ENCODE data around the gene ASB8.
"Not testable (repeated sequence)": the region's sequence is repeated elsewhere in the genome, so short reads cannot be mapped to it uniquely, and the experiment has no call there.

The ASB8 gene

DNA sequence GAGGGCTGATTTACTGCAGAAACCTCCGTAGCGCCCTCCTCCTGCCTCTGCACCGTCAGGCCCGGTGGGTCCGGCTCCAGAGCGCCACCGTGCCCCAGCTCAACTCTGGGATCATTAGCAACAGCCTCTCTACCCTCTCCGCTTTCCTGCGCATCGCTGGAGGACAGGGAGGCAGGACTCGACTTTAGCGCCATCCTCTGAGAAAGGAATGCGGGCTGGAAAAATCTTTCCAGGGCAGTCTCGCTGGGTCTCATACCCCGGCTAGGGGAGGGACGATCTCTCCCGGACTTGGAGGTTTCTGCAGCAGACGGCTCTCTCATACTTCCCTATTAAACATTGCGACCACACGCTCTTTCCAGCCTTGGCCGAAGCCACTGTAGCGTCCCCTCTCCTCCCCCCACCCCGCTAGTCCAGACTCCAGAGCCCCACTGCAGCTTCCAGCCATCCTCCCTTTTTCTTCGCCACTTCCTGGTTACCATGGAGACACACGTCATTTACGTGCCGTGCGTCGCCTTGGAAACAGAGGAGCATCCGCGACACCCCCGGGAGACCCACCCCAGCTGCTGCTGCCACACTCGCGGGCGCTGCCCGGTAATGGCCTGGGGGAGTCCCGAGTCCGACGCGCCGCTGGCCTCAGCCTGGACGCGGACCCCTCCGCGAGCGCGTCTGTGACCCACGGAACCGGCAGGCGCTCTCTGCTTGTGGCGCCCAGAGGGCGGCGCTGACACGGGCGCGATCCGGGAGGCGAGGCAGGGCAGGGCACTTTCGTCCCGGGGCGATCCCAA, 26.0 kb upstream of the ASB8 start, which contains the start of gene CCDC184:
TSS of gene CCDC184 (plus strand) at position 554 of the 785 bp plus-strand sequence. CDS start 479 bp downstream, outside the sequence.
- DNase-seq (ENCODE audit: low read depth in 2 of 2) = peak; percentile 53 to 59

GRCh38 chr12:48182631-48183030, 25.3 kb upstream of the ASB8 start:
- DNase-seq (ENCODE audit: low read depth in 2 of 2) = no peak

- no peak for DNase-seq (ENCODE audit: low read depth in 2 of 2)
These were observed 23.7 kb upstream of the ASB8 start for GRCh38 chr12:48180857-48181495.

DNA sequence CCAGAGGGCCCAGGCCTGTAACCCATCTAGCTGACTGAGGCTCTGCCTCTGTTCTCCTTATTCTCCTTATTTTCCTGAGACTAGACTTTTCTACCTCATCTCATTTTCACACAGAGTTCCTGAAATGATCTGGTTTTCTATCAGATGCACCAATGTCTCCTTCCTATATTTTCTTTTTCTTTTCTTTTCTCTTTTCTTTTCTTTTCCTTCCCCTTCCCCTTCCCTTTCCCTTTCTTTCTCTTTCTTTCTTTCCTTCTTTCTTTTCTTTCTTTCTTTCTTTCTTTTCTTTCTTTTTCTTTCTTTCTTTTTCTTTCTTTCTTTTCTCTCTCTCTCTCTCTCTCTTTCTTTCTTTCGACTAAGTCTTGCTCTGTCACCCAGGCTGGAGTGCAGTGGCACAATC, 23.1 kb upstream of the ASB8 start:
- DNase-seq (ENCODE audit: low read depth in 2 of 2) = no peak

DNA sequence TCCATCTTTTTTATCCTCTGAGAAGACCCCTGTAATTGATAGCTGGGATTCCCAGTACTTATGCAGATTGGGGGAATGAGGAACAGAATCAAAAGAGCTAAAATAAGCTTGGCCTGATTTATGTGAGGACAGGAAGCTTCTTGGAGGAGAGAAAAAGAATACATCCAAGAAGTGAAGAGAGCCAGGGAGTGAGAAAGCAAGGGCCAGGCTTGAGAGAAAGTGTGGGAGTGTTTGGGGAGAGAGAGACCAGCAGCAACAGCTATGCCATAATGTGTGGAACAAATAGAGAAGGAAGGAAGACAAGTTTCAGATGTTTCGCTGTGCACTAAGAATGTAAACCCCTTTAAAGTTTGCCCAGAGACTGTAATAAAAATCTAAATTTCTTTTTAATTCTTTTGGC, 22.2 kb upstream of the ASB8 start:
- no peak for DNase-seq (ENCODE audit: low read depth in 2 of 2)

DNA sequence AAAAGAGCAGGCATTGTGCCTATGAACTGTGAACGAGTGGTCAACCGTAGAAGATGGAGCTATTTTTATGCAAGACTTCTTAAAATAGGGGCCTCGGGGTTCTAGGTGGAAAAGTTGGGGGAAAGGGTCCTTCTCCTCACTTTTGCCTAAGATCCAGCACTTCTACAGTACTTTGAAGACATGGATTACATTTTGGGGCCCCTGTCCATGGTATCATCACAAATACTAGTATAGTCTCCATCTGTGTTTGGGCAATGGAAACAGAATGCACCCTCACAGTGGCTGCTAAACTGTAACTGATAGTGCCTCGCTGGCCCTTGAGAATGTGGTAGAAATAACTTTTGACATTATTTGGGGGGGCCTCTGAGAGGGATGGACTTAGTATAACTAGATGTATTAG, 20.7 kb upstream of the ASB8 start:
- no peak for DNase-seq (ENCODE audit: low read depth in 2 of 2)

DNA sequence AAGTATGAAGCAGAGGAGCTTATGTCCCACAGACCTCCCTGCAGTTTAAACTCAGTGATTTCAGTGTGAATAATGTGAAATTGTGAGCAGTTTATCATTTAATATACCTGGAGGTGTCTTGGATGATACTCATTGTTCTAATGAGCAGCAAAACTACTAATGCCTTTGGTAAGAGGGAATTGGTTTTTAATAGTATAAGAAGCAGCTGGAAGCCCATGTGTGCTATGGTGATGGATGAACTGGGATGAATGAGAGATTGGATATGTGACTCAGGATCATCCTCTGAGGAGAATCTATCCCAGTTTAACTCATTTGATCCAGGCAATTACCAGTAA, 19.1 kb upstream of the ASB8 start:
- DNase-seq (ENCODE audit: low read depth in 2 of 2) = no peak

GRCh38 chr12:48175613-48176416, 18.5 kb upstream of the ASB8 start:
- DNase-seq (ENCODE audit: low read depth in 2 of 2) = no peak

GRCh38 chr12:48169011-48169410, 11.7 kb upstream of the ASB8 start:
- DNase-seq (ENCODE audit: low read depth in 2 of 2) = no peak

DNA sequence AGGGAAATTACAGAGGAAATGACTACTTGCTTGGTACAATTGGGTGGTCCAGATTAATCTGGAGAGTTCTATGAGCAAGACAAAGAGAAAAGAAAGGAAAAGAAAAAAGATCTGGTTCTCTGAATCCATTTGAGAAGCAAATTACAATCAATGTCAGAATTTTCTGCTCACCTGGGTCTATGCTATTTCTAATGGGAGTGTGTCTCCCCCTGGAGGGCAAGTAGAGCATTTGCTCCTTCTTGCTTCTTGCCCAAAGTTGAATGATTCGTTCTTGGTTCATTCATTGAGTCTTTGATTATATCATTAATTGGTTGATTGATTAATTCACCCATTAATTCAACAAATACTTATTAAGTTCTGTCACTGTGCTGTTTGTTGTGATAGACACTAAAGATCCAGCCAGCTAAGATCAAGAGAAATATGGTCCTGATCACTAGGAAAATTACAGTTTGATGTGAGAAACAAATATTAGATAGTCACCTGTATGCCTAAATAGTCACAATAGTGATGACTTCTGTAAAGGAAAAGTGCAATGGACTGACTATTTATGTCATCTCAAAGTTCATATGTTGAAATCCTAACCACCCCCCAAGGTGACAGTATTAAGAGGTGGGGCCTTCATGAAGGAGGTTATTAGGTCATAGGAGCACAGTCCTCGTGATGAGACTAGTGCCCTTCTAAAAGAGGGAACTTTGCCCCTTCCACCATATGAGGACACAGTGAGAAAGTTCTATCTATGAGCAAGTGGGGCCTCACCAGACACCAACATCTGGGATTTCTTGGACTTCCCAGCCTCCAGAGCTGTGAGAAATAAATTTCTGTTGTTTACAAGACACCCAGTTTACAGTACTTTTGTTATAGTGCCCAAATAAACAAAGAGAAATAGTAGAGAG, 8.0 kb upstream of the ASB8 start:
- no peak for DNase-seq (ENCODE audit: low read depth in 2 of 2)

- DNase-seq (ENCODE audit: low read depth in 2 of 2) = no peak
These were observed 7.1 kb upstream of the ASB8 start for GRCh38 chr12:48164451-48164850.

DNA sequence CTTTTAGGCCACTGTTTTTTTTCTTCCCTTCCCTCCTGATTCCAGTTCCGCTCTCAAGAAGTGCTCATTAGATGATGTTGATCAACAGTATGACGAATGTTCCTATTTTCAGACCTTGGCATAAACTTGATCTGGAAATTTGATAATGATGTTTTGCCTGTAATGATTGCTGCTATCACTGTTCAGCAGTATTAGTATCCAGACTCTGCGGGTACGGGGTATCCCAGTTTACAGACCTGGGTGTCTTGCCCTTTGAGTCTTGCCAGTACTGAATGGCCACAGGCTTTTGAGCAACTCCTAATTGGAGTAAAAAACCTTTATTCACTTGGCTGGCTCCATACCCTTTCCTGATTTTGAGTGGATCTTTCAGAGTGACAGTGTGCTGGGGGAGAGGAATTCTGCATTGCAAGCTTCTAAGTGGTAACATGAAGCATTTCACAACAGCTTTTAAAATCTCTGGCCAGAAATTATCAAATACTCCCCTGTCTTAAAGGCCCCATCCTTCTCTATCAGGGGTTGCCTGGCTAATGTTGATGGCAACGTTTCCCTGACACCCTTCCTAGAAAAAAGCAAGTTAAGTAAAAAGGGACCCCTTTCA, 5.9 kb upstream of the ASB8 start:
- DNase-seq (ENCODE audit: low read depth in 2 of 2) = no peak

- DNase-seq (ENCODE audit: low read depth in 2 of 2) = no peak
These were observed 3.5 kb upstream of the ASB8 start for GRCh38 chr12:48160807-48161206.

DNA sequence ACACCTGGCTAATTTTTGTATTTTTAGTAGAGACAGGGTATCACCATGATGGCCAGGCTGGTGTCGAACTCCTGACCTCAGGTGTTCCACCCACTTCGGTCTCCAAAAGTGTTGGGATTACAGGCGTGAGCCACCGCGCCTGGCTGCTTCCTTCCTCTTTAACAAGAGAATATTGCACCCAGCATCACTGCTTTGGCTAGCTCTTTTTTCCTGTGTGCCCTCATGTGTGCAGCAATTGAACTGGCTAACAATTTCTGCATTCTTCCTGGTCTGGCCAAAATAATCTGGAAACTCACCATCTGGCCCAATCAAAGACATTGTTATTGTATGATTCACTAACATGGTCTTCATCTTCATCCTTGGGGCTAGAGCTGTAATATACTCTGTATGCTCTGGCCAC, 2.7 kb upstream of the ASB8 start:
- DNase-seq (ENCODE audit: low read depth in 2 of 2) = no peak

GRCh38 chr12:48157889-48158370, 615 bp upstream of the ASB8 start:
- no peak for DNase-seq (ENCODE audit: low read depth in 2 of 2)

GRCh38 chr12:48156652-48157017, 680 bp downstream of the ASB8 start:
- no peak for DNase-seq (ENCODE audit: low read depth in 2 of 2)

DNA sequence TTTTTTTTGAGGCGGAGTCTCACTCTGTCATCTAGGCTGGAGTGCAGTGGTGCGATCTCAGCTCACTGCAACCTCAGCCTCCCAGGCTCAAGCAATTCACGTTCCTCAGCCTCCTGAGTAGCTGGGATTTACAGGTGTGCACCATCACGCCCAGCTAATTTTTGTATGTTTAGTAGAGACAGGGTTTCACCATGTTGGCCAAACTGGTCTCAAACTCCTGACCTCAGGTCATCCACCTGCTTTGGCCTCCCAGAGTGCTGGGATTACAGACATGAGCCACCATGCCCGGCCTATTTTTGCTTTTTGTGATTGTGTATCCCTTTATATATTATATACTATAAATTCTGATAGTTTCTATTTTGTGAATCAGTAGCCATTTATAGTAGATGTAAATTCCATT, 1.5 kb downstream of the ASB8 start:
- DNase-seq (ENCODE audit: low read depth in 2 of 2) = not testable (repeated sequence)

GRCh38 chr12:48151103-48151771, 6.1 kb downstream of the ASB8 start:
- no peak for DNase-seq (ENCODE audit: low read depth in 2 of 2)

GRCh38 chr12:48145981-48146380, 11.3 kb downstream of the ASB8 start:
- no peak for DNase-seq (ENCODE audit: low read depth in 2 of 2)

- DNase-seq (ENCODE audit: low read depth in 2 of 2) = no peak
These were observed 13.4 kb downstream of the ASB8 start for GRCh38 chr12:48143898-48144297.
